Measurements from ENCODE around the gene ENTPD1.
"Not testable (repeated sequence)": the region's sequence is repeated elsewhere in the genome, so short reads cannot be mapped to it uniquely, and the experiment has no call there.

Gene ENTPD1, protein sequence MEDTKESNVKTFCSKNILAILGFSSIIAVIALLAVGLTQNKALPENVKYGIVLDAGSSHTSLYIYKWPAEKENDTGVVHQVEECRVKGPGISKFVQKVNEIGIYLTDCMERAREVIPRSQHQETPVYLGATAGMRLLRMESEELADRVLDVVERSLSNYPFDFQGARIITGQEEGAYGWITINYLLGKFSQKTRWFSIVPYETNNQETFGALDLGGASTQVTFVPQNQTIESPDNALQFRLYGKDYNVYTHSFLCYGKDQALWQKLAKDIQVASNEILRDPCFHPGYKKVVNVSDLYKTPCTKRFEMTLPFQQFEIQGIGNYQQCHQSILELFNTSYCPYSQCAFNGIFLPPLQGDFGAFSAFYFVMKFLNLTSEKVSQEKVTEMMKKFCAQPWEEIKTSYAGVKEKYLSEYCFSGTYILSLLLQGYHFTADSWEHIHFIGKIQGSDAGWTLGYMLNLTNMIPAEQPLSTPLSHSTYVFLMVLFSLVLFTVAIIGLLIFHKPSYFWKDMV

DNA sequence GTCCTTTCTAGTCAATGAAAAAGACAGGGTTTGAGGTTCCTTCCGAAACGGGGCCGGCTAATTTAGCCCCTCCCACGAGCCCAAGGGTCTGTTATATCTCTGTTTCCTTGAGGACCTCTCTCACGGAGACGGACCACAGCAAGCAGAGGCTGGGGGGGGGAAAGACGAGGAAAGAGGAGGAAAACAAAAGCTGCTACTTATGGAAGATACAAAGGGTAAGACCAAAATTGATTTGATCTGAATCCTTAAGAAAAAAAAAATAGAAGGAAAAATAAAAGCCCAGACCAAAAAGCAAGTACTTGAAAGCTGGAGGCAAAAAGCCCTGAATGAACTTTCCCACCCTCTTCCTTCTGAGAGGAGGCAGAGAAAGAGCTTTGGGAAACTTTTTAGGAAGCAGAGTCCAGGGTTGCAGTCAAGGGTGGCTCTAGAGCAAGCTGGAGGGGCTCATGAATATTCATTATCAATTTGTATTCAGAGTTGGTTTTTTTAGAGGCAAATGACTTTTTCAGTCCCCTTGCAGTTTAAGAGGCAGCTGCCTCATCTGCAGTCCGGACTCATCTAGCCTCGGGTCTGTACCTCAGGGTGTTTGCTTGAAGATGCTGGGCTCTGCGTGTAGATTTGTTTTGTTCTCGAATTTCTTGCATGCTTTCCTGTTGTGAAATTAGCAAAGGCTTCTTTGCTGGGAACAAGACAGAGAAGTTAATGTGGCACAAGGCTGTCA, at the start of gene ENTPD1:
TSS of gene ENTPD1 (plus strand) at position 123 of the 721 bp plus-strand sequence. CDS start at position 200, 77 bp downstream.
- peak; percentile 64 for DNase-seq (ENCODE audit: low read depth)

DNA sequence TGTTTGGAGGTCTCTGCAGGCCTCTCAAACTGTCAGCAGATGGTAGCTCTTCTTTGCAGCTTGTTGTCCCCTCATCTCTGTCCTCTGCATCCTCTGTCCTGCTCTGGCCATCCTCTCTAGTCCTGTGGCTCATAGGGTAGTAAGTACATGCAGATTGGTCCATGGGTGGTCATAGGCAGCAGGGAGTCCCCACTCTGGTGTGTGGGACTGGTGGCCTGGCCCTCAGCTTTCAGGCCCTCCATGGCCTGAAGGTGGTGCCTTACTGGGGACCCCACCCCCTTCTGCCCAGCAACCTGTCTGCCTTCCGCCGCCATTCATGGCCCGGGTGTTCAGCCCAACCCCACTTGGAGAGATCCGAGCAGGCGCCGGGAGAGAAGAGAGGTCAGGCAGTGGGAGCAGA, 49.4 kb upstream of the ENTPD1 start:
- DNase-seq (ENCODE audit: low read depth) = no peak

DNA sequence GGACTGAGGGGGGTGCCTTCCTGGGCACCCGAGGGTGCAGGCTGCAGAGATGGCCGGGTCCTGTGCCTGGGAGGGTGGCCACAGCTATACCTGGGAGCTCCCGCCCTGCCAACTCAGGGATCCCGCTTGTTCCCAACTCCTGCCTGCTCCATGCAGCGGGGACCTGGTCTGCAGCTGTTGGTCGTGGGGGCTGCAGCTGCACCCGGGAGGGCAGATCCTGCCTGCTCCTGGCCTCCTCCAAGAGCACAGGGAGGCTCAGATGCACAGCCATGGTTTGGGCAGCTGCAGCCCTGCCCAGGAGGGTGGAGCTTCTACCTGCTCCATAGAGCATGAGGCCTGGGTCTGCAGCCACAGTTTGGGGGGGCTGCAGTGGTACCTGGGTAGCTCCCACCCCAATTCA, 49.0 kb upstream of the ENTPD1 start:
- DNase-seq (ENCODE audit: low read depth) = no peak

DNA sequence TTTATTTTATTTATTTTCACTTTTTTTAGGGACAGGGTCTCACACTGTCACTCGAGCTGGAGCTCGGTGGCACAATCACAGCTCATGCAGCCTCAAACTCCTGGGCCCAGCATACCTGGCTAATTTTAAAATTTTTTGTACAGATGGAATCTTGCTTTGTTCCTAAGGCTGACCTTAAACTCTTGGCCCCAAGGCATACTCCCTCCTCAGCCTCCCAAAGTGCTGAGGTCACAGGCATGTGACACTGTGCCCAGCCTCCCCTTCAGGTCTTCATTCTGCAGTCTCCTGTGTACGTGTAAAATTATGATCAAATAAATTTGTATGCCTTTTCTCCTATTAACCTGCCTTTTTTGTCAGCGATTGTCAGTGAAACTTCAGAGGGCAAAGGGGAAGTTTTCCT, 44.5 kb upstream of the ENTPD1 start:
- DNase-seq (ENCODE audit: low read depth) = no peak

DNA sequence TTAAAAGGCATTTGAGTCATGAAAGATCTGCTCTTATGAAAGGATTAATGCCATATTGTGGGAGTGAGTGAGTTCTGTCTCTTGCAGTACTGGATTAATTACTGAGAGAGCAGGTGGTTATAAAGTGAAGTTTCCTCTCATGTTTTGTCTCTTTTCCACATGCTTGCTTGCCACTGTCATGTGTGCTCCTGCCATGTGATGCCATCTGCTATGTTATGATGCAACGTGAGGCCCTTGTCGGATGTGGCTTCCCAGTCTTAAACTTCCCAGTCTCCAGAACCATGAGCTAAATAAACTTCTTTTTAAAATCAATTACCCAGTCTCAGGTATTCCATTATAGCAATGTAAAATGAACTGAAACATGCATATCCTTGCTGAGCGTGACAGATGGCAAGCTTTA, 39.5 kb upstream of the ENTPD1 start:
- no peak for DNase-seq (ENCODE audit: low read depth)

DNA sequence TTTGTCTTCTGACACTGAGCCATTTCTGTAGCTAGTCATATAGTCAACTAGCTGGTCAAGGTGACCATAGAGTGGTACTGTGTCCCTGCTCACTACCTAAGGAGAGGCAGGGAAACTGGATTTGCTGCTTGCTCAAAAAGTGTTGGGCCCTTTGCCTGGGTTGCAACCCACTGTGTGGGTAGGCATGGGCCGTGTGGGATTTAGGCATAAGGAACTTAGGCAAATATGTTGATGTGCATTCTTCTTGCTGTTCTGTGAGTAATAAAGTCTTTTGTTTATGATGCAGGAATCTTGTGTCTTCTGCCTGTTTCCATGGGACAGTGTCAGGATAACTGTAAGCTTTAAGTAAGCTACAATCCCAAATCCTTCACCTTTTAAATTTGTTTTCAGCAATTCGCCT, 39.1 kb upstream of the ENTPD1 start:
- no peak for DNase-seq (ENCODE audit: low read depth)

DNA sequence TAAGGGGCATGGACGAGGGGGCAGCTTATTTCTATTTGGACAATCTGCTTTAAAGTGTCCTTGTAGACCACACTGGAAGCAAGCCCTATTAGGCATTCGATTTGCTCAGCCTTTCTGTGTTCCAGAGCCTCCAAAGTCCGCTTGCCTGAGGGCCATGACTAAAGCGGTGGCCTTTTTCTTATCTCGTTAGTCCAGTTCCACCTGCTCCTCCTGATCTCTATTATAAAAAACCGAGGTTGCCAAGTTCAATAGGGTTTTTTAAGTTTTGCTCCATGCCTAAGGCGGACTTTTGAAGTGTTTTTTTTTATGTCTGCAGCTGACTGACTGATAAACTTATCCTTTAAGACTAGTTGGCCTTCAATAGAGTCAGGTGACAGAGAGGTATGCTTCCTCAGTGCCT, 35.2 kb upstream of the ENTPD1 start:
- DNase-seq (ENCODE audit: low read depth) = not testable (repeated sequence)

DNA sequence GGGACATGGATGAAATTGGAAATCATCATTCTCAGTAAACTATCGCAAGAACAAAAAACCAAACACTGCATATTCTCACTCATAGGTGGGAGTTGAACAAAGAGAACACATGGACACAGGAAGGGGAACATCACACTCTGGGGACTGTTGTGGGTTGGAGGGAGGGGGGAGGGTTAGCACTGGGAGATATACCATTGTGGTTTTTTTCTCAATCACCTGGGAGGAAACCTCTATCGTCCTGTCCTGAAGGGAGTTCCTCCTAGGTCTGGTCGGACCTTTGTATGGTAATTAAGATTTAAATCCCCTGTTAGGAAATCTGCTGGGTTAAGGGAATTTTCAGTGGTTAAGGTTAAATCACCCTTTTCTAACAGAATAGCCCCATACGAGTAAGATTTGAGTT, 33.5 kb upstream of the ENTPD1 start:
- not testable (repeated sequence) for DNase-seq (ENCODE audit: low read depth)

DNA sequence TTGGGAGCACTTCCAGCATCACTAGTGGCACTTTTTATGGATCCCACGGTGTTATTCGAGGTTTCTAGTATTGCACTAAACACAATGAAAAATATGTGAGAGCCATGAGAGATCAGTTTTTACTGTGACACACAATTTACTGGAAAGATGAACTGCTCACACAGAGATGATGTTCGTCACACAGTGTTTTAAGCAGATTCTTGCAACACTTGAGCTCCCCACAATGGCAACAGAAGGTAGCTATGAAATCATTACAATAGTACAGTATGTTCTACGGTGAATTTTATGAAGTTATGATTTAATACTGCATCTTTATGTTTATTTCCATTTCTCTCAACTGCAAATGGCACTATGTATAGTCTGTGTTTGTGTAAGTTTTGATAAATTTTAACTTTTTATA, 27.4 kb upstream of the ENTPD1 start:
- DNase-seq (ENCODE audit: low read depth) = peak; percentile 9

DNA sequence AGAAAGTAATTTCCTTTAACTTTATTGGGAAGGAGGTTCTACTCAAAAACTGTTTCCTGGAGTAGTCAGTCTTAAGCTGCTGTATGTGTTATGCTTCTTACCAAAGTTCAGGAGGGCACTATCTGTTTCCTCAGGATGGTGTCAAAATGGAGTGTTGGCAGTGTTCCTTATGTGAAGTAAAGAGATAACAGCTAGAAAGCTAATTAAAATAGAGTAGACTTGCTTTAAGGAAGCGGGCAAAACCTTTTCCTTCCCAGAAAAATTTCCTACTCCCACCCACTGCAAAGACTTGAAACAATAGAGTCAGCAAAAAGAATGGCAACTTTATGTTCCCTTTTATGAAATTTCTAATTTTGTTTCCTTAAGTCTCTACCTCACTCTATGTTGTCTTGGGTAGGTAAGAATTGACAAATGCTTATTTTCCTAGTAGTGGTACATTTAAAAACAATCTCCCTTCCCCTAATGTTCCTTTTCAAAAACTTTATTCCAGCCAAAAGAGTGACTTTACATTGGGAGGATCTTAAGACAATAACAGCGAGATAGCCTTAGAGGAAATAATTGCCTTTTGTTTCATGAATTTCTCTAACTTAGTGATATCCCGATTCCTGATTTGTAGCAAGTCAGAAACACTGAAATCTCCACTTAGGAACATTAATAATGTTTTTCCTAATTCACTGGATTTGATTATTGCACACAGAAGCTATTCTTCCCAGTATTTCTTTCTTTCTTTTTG, 26.5 kb upstream of the ENTPD1 start:
- DNase-seq (ENCODE audit: low read depth) = no peak

DNA sequence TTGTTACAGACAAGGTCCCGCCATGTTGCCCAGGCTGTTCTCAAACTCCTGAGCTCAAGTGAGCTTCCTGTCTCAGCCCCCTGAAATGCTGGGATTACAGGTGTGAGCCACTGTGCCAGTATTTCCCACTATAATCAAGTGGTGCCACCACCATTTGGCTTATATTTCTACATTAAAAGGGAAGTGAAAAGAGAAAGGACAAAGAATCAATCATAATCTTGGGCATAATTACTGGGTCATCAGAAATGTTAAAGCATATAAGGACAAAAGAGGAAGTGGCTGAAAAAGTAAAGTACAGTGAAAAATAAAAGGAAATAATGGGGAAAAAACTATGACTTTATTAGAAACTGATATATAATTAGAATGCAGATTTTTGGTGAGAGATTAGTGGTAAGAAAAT, 25.7 kb upstream of the ENTPD1 start:
- no peak for DNase-seq (ENCODE audit: low read depth)

DNA sequence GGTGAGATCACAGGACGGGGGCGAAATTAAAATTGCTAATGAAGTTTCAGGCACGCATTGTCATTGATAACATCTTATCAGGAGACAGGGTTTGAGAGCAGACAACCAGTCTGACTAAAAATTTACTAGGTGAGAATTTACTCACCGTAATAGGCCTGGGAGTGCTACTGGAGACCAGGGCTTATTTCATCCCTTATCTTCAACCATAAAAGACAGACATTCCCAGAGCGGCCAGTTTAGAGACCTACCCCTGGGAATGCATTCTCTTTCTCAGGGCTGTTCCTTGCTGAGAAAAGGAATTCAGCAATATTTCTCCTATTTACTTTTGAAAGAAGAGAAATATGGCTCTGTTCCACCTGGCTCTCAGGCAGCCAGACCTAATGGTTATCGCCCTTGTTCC, 23.1 kb upstream of the ENTPD1 start:
- DNase-seq (ENCODE audit: low read depth) = not testable (repeated sequence)

DNA sequence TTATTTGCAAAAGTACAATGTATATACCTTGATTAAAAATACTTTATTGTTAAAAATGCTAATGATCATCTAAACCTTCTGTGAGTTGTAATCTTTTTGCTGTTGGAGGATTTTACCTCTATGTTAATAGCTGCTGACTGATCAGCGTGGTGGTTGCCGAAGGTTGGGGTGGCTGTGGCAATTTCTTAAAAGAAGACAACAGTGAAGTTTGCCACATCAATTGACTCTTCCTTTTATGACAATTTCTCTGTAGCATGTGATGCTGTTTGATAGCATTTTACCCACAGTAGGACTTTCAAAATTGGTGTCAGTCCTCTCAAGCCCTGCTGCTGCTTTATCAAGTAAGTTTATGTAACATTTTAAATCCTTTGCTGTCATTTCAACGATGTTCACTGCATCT, 16.9 kb upstream of the ENTPD1 start:
- DNase-seq (ENCODE audit: low read depth) = no peak

DNA sequence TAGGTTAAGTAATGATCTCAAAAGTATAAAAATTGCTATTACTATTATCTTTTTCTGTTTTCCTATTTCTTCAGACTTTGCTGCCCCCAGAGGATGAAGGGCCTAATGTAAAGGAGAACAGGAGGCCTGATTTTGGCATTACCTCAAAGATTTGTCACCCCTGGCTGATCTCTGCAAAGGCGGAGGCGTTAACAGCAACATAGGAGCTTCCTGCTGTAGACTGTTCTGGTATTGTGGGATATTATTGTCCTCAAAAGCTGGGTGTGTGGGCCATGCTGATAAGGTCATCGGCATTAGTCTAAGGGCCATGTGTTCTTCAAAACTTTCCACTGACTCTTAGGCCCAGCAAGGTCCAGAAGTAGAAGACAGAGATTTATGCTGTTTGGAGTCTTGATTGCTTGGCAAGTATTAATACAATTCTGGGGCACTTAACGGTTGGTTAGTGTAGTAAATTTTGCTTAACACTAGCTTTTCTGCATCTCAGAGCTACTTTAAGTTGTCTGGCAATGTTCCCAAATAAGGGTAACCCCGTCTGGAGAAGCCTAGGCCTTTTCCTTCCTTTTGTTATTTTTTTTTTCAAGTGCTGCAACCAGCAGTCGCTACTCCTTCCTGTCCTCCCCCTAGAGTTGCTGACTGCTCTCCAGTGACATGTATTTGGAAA, 14.0 kb upstream of the ENTPD1 start:
- no peak for DNase-seq (ENCODE audit: low read depth)

DNA sequence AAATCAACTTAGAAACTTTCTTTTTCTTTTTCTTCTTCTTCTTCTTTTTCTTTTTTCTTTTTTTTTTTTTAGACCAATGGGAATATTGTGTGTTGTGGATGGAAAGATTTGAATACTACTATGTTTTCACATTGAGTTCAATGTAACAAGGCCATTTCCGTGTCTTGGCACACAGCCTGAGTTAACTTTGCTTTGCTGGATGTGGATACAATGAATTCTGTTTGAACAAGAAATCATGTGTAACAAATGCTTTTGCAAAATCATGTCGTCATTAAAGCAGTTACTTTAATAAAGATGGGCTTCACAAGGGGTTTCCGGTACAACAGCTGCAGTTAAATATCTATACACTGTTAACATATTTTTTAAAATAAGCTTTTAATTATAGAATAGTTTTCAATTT, 13.5 kb upstream of the ENTPD1 start:
- DNase-seq (ENCODE audit: low read depth) = no peak

DNA sequence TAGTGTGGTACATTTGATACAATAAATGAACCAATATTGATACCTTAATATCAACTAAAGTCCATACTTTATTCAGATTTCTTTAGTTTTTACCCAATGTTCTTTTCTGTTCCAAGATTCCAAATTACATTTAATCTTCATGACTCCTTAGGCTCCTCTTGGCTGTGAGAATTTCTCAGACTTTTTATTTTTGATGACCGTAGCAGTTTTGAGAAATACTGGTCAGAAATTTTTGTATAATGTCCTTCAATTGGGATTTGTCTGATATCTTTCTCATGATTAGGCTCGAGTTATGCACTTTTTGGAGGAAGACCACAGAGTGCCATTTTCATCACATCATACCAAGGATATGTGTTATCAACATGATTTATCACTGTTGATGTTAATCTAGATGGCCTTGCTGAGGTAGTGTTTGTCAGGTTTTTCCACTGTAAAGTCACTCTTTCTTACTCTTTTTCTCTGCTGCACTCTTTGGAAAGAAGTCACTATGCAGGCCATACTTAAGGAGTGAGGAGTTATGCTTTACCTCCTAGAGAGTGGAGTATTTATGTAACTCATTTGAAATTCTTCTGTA, 12.9 kb upstream of the ENTPD1 start:
- DNase-seq (ENCODE audit: low read depth) = peak; percentile 23

DNA sequence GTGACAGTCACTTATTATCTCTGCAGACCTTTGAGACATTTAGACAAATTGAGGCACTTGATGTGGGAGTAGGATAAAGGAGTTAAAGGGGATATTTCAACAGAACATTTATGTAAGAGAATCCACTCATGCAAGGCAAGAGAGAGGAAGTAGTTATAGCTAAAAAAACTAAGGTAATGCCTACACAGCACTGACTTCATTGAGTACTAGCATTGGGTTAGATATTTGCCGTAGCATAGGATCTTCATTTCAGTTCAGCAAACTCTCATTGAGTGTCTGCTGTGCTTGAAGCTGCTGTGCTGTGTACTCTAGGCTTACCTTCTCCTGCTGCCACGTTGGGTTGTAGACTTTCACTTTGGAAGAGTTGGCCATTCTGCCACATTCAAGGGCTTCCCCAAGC, 10.5 kb upstream of the ENTPD1 start:
- DNase-seq (ENCODE audit: low read depth) = no peak

DNA sequence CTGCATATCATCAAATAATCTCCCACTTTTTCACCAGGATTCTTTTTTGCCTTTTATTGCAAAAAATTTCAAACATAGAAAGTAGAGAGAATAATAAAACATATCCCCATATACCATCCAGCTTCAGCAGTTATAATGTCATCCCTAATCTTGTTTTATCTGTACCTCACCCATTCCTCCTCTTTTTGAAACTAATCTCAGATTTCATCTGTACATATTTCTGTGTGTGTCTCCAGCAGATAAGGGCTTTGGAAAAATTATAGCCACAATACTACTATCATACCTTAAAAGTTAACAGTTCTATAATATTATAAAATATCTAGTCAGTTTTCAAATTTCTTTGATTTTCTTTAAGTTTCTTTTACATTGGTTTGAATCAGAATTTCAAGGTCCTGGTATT, 7.6 kb upstream of the ENTPD1 start:
- no peak for DNase-seq (ENCODE audit: low read depth)

DNA sequence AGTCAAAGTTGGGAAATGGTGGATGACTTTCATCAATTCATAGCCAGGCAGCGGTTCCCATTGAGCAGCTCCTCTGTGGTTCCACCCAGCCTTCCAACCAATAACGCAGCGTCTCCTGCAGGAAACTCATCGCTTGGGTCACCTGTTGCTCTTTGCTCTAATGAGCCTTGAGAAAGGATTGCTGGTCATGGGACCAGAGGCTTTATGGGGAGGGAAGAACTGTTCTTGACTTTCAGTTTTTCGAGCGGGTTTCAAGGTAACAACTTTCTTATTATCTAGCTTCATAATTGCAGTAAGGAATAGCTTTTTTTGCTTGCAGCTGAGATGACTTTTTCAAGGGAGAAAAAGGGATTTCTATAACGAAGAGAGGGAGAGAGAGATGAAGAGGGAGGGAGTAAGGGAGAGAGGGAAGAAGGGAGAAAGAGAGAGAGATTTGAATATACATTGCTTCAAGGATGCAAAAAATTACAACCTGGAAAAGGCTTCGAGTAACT, 405 bp upstream of the ENTPD1 start:
- no peak for DNase-seq (ENCODE audit: low read depth)

DNA sequence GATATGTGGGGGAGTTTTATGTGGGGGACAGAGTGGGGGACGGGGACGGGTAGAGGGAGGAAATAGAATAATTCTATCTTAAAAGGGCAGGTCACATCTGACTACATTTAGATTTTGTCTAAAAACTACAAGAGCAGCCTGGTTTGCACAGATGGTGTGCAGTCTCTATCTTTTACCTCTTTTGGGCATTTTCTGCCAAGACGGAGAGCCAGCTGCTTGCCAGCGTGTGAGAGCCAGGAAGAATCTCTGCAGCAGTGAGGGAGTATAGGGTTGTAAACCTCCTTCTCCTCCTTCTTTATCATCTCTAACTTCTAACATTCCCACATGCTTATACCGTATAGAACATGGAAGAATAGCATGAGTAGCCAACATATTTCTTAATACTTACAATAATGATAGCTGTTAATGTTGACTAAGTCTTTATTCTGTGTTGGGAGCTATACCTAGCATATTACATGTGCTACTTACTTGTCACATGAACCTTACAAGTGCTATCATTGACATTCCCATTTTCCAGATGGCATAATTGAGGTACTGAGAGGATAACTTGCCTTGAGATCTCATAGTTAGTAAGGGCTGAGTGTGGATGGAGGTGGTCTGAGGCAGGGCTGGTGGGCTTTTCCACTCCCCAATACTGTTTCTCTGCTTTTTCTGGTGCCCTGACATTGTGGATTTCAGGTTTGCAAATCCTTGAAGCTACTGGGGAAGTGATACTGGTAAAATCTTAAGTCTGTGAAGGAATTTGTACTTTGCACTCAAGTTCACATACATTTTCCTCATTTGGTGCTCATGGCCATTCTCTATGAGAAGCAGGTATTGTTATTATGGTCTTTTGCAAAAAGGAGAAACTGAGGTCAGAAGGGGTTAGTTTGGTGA, 1.1 kb downstream of the ENTPD1 start:
- peak; percentile 7 for DNase-seq (ENCODE audit: low read depth)

Measured in EH (cell line).